Left lung (tissue), 10 donors: ENCODE results near the gene PHLDB2. TPM values are rescaled to one million over a fixed set of nuclear protein-coding genes. Genes with fewer than 3 reads are reported as not detected.

Source experiments
- ATAC-seq: fragments of 200-7000 bp; cut with Tn5 transposase; one replicate; pipeline ENCODE4 v1.9.1; 2020; ENCODE audit warnings: moderate library complexity
- DNase-seq, 4 donors: peaks; one replicate each; pipeline ENCODE4 v3.0.0-alpha.2; 2013 to 2020
- H3K27ac ChIP-seq, 2 donors: fragments of 200-600 bp; sonication (generic) in 1 of 2; one replicate each; pipeline versions ENCODE4 v1.5.0 to v1.8.0; 2020 to 2021
- H3K27me3 ChIP-seq, 2 donors: fragments of 200-600 bp; sonication (generic) in 1 of 2; one replicate each; pipeline versions ENCODE4 v1.5.0 to v1.8.0; 2020 to 2021
- H3K36me3 ChIP-seq, 2 donors: fragments of 200-600 bp; sonication (generic) in 1 of 2; one replicate each; pipeline versions ENCODE4 v1.5.0 to v1.8.0; 2020 to 2021
- H3K4me1 ChIP-seq, 2 donors: fragments of 200-600 bp; one replicate each; pipeline ENCODE4 v1.8.0; 2021
- H3K4me3 ChIP-seq, 2 donors: fragments of 200-600 bp; sonication (generic) in 1 of 2; one replicate each; pipeline versions ENCODE4 v1.5.0 to v1.8.0; 2020 to 2021; ENCODE audit warnings: mild to moderate bottlenecking in 1 of 2
- H3K9me3 ChIP-seq, 2 donors: fragments of 200-600 bp; sonication (generic) in 1 of 2; one replicate each; pipeline versions ENCODE4 v1.5.0 to v1.8.0; 2020 to 2021
- CTCF ChIP-seq, 2 donors: fragments of 200-600 bp; sonication (generic) in 1 of 2; IDR thresholded peaks; one replicate each; pipeline versions ENCODE4 v1.5.0 to v1.8.0; 2021; ENCODE audit warnings: antibody characterized with exemption in 2 of 2
- intact Hi-C, 2 donors: fragments of 100-400 bp; cut with DNase I; formaldehyde crosslinking; loops; one replicate each; pipeline versions ENCODE4 v1.11.2 to v1.14.2; 2022
- polyA plus RNA-seq, 6 donors: library from polyadenylated mRNA; unstranded; fragments of 120-200 nt; gene quantifications; one replicate each; pipeline ENCODE4 v1.2.1, GENCODE V29; 2013; ENCODE audit not compliant: insufficient read length in 6 of 6
- total RNA-seq, 2 donors: library from RNA; stranded (reverse); fragmentation: NEBNext Ultra II Directional; extraction: Animal tissue kit (Norgen Biotek cat#: 25700); gene quantifications; one replicate each; pipeline ENCODE4 v1.2.1, GENCODE V29; 2021
- donor health status: DM: no; HTN: yes; CAD: no.
- donor health status: DM: no; HTN: no; CAD: no.

PHLDB2 gene
- total and polyA plus RNA-seq, 8 donors, result 38.0 to 71.0 (median 51.7) TPM

GRCh38 chr3:111829023-111829422 lies 30.0 kb upstream of the PHLDB2 start:
- ATAC-seq, result no peak
- intact Hi-C loops, result no loop called here
- no peak for DNase-seq
- no peak overlapping the region for H3K27ac ChIP-seq
- H3K9me3 ChIP-seq, result no peaks in the 10 kb centered on the region
- H3K4me3 ChIP-seq, result no peak overlapping the region
- H3K36me3 ChIP-seq, result no peaks in the 10 kb centered on the region
- H3K4me1 ChIP-seq, result no peaks in the 10 kb centered on the region
- H3K27me3 ChIP-seq, result no peaks in the 10 kb centered on the region
- TF ChIP-seq CTCF (IDR thresholded peaks at IDR 0.05), result no peak

- DNase-seq, result no peak
- TF ChIP-seq CTCF (IDR thresholded peaks at IDR 0.05), result no peak
- Histone ChIP-seq H3K27me3 (no peaks in the 10 kb centered on the region), H3K27ac (no peak overlapping the region), H3K36me3 (no peaks in the 10 kb centered on the region), H3K4me3 (no peak overlapping the region), H3K4me1 (no peaks in the 10 kb centered on the region), H3K9me3 (no peaks in the 10 kb centered on the region)
- intact Hi-C loops, result no loop called here
- ATAC-seq, result no peak
These were observed 27.2 kb upstream of the PHLDB2 start for GRCh38 chr3:111831840-111832239.

- ATAC-seq (no peak), DNase-seq (no peak)
- Histone ChIP-seq H3K4me3 (no peak overlapping the region), H3K27me3 (no peaks in the 10 kb centered on the region), H3K4me1 (no peaks in the 10 kb centered on the region), H3K27ac (no peak overlapping the region), H3K9me3 (no peaks in the 10 kb centered on the region), H3K36me3 (no peaks in the 10 kb centered on the region)
- TF ChIP-seq CTCF (IDR thresholded peaks at IDR 0.05), result no peak
- intact Hi-C loops, result no loop called here
These were observed 22.0 kb upstream of the PHLDB2 start for GRCh38 chr3:111837112-111837511.

GRCh38 chr3:111838133-111838532 lies 20.9 kb upstream of the PHLDB2 start:
- intact Hi-C loops, result no loop called here
- H3K4me1 ChIP-seq, result no peaks in the 10 kb centered on the region

GRCh38 chr3:111846039-111846438 lies 13.0 kb upstream of the PHLDB2 start:
- no peak for TF ChIP-seq CTCF (IDR thresholded peaks at IDR 0.05)
- Histone ChIP-seq H3K4me3 (no peak overlapping the region), H3K27ac (no peak overlapping the region), H3K9me3 (no peaks in the 10 kb centered on the region), H3K27me3 (no peaks in the 10 kb centered on the region), H3K4me1 (no peaks in the 10 kb centered on the region), H3K36me3 (no peaks in the 10 kb centered on the region)
- intact Hi-C loops, result no loop called here
- no peak for ATAC-seq
- DNase-seq, result no peak

More at GRCh38 chr3:111838133-111838532, 20.9 kb upstream of the PHLDB2 start:
- no peaks in the 10 kb centered on the region for H3K27me3 ChIP-seq
- H3K36me3 ChIP-seq, result no peaks in the 10 kb centered on the region
- ATAC-seq (no peak), DNase-seq (no peak)
- no peak for TF ChIP-seq CTCF (IDR thresholded peaks at IDR 0.05)
- H3K9me3 ChIP-seq, result no peaks in the 10 kb centered on the region
- no peak overlapping the region for H3K27ac ChIP-seq
- H3K4me3 ChIP-seq, result no peak overlapping the region
